Posterior vena cava (tissue), 2 donors: ENCODE results near the gene APOM. TPM values are rescaled to one million over a fixed set of nuclear protein-coding genes. Genes with fewer than 3 reads are reported as not detected.

Experiments
- DNase-seq: peaks from one replicate; pipeline ENCODE4 v3.0.0-alpha.2; 2020; ENCODE audit warnings: low spot score
- intact Hi-C, 2 donors: fragments of 100-400 bp; cut with DNase I; formaldehyde crosslinking; loops; one replicate each; pipeline versions ENCODE4 v1.14.1 to v1.14.2; 2022 to 2023
- long read RNA-seq, 2 donors: library from polyadenylated mRNA; unstranded; transcript quantifications; one replicate each; pipeline ENCODE4 v2.0.0, GENCODE V29; 2020 to 2021
- total RNA-seq, 2 donors: library from RNA; stranded (reverse); fragmentation: NEBNext Ultra II Directional; extraction: Animal tissue kit (Norgen Biotek cat#: 25700); gene quantifications; one replicate each; pipeline ENCODE4 v1.2.1, GENCODE V29; 2021
- donor health status: DM: yes; HTN: yes; CAD: no.
- donor health status: DM: yes; HTN: yes; CAD: no.

The APOM gene
- total RNA-seq: 1 to 10 TPM in 1 of 2 donors, under 1 TPM in 1; 0.60 to 1.2 TPM
- long read RNA-seq, donor 1: 0 reads
- long read RNA-seq, donor 2, partial matches to known transcripts: 0 of 1 reads
- long read RNA-seq, donor 2, other reads (novel, unspliced or antisense): 1 of 1 reads

GRCh38 chr6:31655349-31656237 lies at the start of gene APOM:
Gene APOM, plus strand, starts transcription at chr6:31655894. Its CDS starts 73 bp downstream, at chr6:31655967.
- intact Hi-C loops: no loop called here

GRCh38 chr6:31607317-31607716 lies 48.4 kb upstream of the APOM start:
- intact Hi-C loops: no loop called here
- no peak for DNase-seq

More at GRCh38 chr6:31655349-31656237, at the start of gene APOM:
- DNase-seq: no peak

GRCh38 chr6:31609519-31610406 lies 45.9 kb upstream of the APOM start:
- intact Hi-C loops: no loop called here
- no peak for DNase-seq

GRCh38 chr6:31610968-31611367 lies 44.7 kb upstream of the APOM start:
- DNase-seq: no peak
- intact Hi-C loops: no loop called here

GRCh38 chr6:31614075-31614619 lies 41.5 kb upstream of the APOM start:
- intact Hi-C loops: loop anchor here in 1 of 2 donors (1.0 kb wide), 1 partner anchor 38 kb away; no protein-coding TSS in a partner anchor
- DNase-seq: no peak

- intact Hi-C loops: loop anchor here in 1 of 2 donors (1.0 kb wide), 1 partner anchor 39 kb away; no protein-coding TSS in a partner anchor
Observed at GRCh38 chr6:31614684-31615578, 40.8 kb upstream of the APOM start, which contains the start of gene AIF1. Gene AIF1, plus strand, starts transcription at chr6:31615234. Its CDS starts 96 bp downstream, at chr6:31615330.

GRCh38 chr6:31615748-31616147 lies 39.9 kb upstream of the APOM start:
- DNase-seq: no peak
- intact Hi-C loops: no loop called here

More at GRCh38 chr6:31614684-31615578, 40.8 kb upstream of the APOM start, which contains the start of gene AIF1:
- no peak for DNase-seq

- intact Hi-C loops: no loop called here
- DNase-seq: no peak
Observed at GRCh38 chr6:31617010-31617409, 38.7 kb upstream of the APOM start.

- intact Hi-C loops: no loop called here
- DNase-seq: peak; percentile 99
Observed at GRCh38 chr6:31619805-31620585, 35.7 kb upstream of the APOM start.

GRCh38 chr6:31620586-31621319 lies 34.9 kb upstream of the APOM start, which contains the start of gene PRRC2A:
Gene PRRC2A, plus strand, starts transcription at chr6:31620715. Its CDS starts 2,075 bp downstream, at chr6:31622790.
- intact Hi-C loops: no loop called here
- peak; percentile 98 for DNase-seq

GRCh38 chr6:31621320-31621939 lies 34.3 kb upstream of the APOM start:
- intact Hi-C loops: no loop called here
- no peak for DNase-seq

- no peak for DNase-seq
- intact Hi-C loops: no loop called here
Observed at GRCh38 chr6:31621991-31622390, 33.7 kb upstream of the APOM start.

GRCh38 chr6:31622684-31623091 lies 33.0 kb upstream of the APOM start:
- DNase-seq: no peak
- intact Hi-C loops: no loop called here

- intact Hi-C loops: no loop called here
Observed at GRCh38 chr6:31624070-31624469, 31.6 kb upstream of the APOM start.

GRCh38 chr6:31626952-31627351 lies 28.7 kb upstream of the APOM start:
- intact Hi-C loops: no loop called here
- no peak for DNase-seq

More at GRCh38 chr6:31624070-31624469, 31.6 kb upstream of the APOM start:
- DNase-seq: no peak

GRCh38 chr6:31627690-31628287 lies 27.9 kb upstream of the APOM start:
- intact Hi-C loops: no loop called here
- no peak for DNase-seq
